Activated CD4-positive, alpha-beta T cell treated with anti-CD3 and anti-CD28 coated beads, Interleukin-2, Interleukin-6, amounts not matched to agents 100 ng/mL and 50 ng/mL, durations not matched to agents 16 hours and 8 hours (primary cell): ENCODE measurements around the gene MUC12.
"Not testable (repeated sequence)": the region's sequence is repeated elsewhere in the genome, so short reads cannot be mapped to it uniquely, and the experiment has no call there.

Experiments used
- DNase-seq: peaks from one replicate; pipeline ENCODE4 v3.0.0-alpha.2; 2020

The MUC12 gene

DNA sequence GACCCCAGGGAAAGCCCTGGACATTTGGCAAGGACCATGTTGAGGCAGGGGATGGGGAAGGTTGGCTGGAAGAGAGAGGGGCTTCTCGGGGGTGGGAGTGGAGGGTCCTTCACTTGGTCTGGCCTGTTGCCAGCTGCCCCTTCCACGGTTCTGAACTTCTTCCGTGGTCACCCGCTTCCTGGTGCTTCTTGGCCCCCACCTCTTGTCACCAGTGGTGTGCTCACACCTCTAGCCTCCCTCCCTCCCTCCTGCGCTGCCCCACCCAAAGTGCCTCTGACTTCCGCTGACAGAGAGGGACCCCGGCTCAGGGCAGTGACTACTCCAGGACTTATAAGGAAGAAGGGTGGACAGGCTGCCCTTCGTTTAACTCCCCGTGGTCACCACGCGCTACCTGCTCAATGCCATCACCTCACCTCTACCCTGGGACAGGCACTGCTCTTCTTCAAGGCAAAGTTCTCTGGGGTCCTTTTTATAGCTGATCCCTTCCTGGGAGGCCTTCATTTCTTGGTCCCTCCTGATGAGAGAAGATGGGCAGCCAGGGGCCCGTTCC lies at the start of gene MUC12:
TSS of gene MUC12 (plus strand) at position 500 of the 550 bp plus-strand sequence. CDS start 58 bp downstream, outside the sequence.
- DNase-seq: no peak

- not testable (repeated sequence) for DNase-seq
Observed at GRCh38 chr7:100919779-100920437, 49.5 kb upstream of the MUC12 start.

GRCh38 chr7:100921039-100921438 lies 48.3 kb upstream of the MUC12 start:
- DNase-seq: no peak

GRCh38 chr7:100923616-100924015 lies 45.7 kb upstream of the MUC12 start:
- not testable (repeated sequence) for DNase-seq

DNA sequence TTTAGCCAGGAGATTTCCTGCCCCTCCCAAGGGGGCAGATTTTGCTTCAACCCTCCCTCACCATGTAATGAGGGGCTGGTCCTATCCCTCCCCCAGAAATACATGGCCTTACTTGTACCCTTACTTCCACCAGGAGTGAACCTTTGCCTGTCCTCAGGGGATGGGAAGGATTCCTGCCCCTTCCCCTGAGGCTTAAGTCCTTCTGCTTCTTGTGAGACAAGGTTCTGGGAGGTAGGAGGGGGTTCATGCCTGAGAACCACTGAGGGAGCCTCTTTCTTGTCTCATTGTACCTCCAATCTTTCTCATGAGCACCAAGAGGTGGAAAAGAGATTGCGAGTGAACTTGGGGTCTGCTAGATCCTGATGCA lies 39.6 kb upstream of the MUC12 start:
- no peak for DNase-seq

GRCh38 chr7:100933734-100934133 lies 35.6 kb upstream of the MUC12 start:
- DNase-seq: no peak

GRCh38 chr7:100935381-100935780 lies 34.0 kb upstream of the MUC12 start:
- not testable (repeated sequence) for DNase-seq

- DNase-seq: not testable (repeated sequence)
Observed at GRCh38 chr7:100936167-100936566, 33.2 kb upstream of the MUC12 start.

- no peak for DNase-seq
Observed at GRCh38 chr7:100942045-100942774, 27.2 kb upstream of the MUC12 start.

- no peak for DNase-seq
Observed at GRCh38 chr7:100943693-100944092, 25.7 kb upstream of the MUC12 start.

DNA sequence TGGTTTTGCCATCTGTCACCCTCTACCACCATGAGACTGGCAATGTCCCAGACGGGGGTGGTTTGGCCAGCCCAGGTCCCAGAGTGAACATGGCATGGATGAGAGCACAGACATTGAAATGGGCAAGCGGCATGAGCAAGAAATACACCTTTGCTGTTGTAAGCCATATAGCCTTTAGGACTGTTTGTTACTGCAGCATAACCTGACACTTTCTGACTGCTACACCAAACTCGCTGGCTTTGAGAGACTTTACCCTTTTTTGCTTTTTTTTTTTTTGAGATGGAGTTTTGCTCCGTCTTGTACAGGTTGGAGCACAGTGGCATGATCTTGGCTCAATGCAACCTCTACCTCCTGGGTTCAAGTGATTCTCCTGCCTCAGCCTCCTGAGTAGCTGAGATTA lies 25.2 kb upstream of the MUC12 start:
- no peak for DNase-seq

- DNase-seq: no peak
Observed at GRCh38 chr7:100946111-100946510, 23.3 kb upstream of the MUC12 start.

- DNase-seq: no peak
Observed at GRCh38 chr7:100946766-100947365, 22.5 kb upstream of the MUC12 start.

- DNase-seq: no peak
Observed at GRCh38 chr7:100947792-100948191, 21.6 kb upstream of the MUC12 start.

- no peak for DNase-seq
Observed at GRCh38 chr7:100949227-100949932, 20.0 kb upstream of the MUC12 start, which contains the start of gene MUC3A. TSS of gene MUC3A (plus strand) at chr7:100949534. CDS start at chr7:100949625, 91 bp downstream.

DNA sequence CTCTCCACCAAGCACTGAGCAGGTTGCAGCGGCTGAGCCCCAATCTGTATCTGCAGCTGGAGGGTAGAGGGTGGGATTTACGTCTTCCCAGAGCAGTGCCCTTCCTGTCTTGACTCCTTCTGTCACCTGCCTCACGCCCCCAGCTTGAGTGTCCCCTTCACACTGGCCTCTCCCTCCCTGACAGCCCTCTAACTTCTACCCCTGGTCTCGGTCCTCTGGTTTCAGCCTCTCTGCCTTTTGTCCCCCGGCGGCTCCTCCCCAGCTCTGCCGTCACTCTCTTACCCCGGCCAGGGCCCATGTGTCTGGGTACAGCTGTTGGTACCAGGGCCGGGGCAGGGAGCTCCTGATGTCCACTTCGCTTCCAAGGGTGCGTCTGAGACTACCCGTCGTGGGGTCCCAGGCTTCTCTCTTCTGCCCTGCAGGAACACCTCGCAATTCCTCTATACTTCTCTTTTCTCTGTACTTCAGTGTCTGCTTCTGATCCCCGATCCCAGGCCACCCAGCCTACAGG lies 19.4 kb upstream of the MUC12 start:
- no peak for DNase-seq

DNA sequence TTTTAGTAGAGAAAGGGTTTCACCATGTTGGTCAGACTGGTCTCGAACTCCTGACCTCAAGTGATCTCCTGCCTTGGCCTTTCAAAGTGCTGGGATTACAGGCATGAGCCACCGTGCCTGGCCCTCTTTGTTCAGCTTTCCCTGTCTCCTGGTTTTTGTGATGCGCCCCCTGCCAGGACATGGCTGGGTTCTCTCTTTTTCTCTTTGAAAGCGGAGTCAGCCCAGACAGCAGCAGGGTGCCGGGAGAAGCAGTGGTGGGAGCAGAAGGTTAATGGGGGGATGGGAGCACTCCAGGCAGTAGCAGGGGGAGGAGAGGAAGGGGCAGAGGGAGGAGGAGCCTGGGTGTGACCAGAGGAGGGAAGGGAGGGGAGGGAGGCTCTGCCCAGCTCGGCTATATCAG lies 18.2 kb upstream of the MUC12 start:
- no peak for DNase-seq

GRCh38 chr7:100951888-100952560 lies 17.3 kb upstream of the MUC12 start:
- DNase-seq: no peak

DNA sequence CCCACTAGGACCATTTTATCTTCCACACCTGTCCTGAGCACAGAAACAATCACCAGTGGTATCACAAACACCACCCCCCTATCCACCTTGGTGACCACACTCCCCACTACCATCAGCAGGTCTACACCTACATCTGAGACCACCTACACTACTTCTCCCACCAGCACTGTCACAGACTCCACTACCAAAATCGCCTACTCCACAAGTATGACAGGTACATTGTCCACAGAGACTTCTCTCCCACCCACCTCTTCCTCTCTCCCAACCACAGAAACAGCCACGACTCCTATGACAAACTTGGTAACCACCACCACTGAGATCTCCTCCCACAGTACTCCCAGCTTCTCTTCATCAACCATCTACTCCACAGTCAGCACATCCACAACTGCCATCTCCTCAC lies 16.7 kb upstream of the MUC12 start:
- DNase-seq: no peak

DNA sequence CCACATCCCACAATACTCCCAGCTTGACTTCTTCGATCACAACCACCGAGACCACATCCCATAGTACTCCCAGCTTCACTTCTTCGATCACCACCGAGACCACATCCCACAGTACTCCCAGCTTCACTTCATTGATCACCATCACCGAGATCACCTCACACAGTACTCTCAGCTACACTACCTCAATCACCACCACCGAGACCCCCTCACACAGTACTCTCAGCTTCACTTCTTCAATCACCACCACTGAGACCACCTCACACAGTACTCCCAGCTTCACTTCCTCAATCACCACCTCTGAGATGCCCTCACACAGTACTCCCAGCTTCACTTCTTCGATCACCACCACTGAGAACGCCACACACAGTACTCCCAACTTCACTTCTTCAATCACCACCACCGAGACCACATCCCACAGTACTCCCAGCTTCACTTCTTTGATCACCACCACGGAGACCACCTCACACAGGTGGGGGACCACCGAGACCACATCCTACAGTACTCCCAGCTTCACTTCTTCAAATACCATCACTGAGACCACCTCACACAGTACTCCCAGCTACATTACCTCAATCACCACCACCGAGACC lies 11.4 kb upstream of the MUC12 start:
- DNase-seq: no peak

DNA sequence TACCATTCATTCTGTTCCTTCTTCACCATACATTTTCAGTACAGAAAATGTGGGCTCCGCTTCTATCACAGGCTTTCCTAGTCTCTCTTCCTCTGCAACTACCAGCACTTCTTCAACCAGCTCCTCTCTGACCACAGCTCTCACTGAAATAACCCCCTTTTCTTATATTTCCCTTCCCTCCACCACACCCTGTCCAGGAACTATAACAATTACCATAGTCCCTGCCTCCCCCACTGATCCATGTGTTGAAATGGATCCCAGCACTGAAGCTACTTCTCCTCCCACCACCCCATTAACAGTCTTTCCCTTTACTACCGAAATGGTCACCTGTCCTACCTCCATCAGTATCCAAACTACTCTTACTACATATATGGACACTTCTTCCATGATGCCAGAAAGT lies 9.5 kb upstream of the MUC12 start:
- DNase-seq: no peak

GRCh38 chr7:100962537-100962936 lies 6.8 kb upstream of the MUC12 start:
- DNase-seq: no peak
